Tibial nerve (tissue), 4 donors: ENCODE data around the gene ELMO1.

Source experiments
- EP300 ChIP-seq, 2 donors: sonication (generic); formaldehyde crosslinking; IDR thresholded peaks; one replicate each; pipeline ENCODE4 v1.6.1; 2017; ENCODE audit warnings: antibody characterized with exemption in 2 of 2, mild to moderate bottlenecking in 1 of 2
- POLR2A ChIP-seq, 2 donors: fragments of 450-650 bp; IDR thresholded peaks; one replicate each; pipeline ENCODE4 v1.6.1; 2017; ENCODE audit warnings: antibody characterized with exemption in 2 of 2, mild to moderate bottlenecking in 2 of 2, moderate library complexity in 2 of 2
- TF ChIP-seq, protein P1 (sequence below), 5 experiments: fragments of 200-600 bp in 3 of 5; fragments of 450-650 bp in 2 of 5; sonication (generic) in 3 of 5; IDR thresholded peaks; one replicate each; pipeline ENCODE4 v1.5.1; 2016 to 2019; ENCODE audit warnings: antibody characterized with exemption in 5 of 5, mild to moderate bottlenecking in 3 of 5, moderate library complexity in 2 of 5

GRCh38 chr7:37236906-37237305 lies 211.8 kb downstream of the ELMO1 start:
- TF ChIP-seq POLR2A (IDR thresholded peaks at IDR 0.05) (no peak), EP300 (IDR thresholded peaks at IDR 0.05) (no peak)
- TF ChIP-seq, protein P1, sequence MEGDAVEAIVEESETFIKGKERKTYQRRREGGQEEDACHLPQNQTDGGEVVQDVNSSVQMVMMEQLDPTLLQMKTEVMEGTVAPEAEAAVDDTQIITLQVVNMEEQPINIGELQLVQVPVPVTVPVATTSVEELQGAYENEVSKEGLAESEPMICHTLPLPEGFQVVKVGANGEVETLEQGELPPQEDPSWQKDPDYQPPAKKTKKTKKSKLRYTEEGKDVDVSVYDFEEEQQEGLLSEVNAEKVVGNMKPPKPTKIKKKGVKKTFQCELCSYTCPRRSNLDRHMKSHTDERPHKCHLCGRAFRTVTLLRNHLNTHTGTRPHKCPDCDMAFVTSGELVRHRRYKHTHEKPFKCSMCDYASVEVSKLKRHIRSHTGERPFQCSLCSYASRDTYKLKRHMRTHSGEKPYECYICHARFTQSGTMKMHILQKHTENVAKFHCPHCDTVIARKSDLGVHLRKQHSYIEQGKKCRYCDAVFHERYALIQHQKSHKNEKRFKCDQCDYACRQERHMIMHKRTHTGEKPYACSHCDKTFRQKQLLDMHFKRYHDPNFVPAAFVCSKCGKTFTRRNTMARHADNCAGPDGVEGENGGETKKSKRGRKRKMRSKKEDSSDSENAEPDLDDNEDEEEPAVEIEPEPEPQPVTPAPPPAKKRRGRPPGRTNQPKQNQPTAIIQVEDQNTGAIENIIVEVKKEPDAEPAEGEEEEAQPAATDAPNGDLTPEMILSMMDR (IDR thresholded peaks at IDR 0.05) = no peak
